Stimulated activated CD4-positive, alpha-beta T cell treated with anti-CD3 and anti-CD28 coated beads, Interleukin-12 subunit alpha, Interleukin-12 subunit beta, amount 100 ng/mL, for 48 hours (primary cell): ENCODE results near the gene MYG1.

Source experiments
- DNase-seq, 3 donors: peaks; one replicate each; pipeline ENCODE4 v3.0.0-alpha.2; 2020; ENCODE audit warnings: low read depth in 2 of 3, low spot score in 1 of 3

Gene MYG1

DNA sequence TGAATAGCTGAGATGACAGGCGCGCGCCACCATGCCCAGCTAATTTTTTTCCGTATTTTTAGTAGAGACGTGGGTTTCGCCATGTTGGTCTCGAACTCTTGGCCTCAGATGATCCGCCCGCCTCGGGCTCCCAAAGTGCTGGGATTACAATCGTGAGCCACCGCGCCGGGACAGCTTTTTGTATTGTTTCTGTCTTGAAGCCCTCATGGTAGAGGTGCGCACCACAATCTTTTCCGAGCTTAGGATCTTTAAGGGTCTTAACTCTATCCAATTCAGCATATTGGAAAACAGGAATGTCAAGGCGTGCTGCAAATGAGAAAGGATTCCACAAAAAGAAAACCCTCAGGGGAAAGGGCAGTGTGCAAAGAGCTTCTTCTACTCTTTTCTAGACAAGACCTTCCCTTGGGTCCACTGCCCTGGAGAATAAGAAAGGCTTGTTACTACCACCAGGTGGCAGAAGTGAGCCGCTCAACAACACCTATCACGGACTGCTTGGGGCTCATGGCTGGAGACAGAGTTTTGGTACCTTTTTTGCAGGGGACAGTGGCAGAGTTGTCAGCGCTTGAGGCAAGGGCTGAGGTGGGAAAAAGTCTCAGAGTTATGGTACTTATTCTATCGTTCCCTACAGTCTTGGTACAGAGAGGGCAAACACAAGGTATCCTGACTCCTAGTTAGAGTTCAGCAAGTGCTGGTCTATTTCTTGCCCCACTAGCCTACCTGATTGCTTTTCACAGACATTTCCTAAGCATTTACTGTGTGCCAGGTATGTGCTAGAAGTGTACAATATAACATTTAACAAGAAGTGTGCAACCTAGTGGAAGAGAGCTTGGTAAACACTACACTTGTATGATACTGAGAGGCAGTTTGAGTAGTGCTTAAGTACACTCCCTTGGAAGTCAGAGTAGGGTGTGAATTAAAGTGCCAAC is 53.1 kb downstream of the MYG1 start:
- peak; percentile 75 to 89 (median 75) for DNase-seq

DNA sequence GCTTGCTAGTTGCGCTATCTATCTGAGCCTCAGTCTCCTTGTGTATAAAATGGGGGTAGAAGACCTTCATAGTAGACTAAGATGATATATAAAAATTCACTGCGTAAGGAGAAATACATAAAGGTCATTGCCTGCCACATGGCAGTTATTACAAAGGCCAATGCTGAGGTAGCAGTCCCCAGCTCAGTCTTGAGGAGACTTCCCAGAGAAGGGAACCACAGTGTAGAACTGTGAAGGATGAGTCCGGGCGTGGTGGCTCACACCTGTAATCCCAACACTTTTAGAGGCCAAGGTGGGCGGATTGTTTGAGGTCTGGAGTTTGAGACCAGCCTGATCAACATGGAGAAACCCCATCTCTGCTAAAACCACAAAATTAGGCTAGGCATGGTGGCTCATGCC is 53.8 kb downstream of the MYG1 start:
- no peak for DNase-seq

DNA sequence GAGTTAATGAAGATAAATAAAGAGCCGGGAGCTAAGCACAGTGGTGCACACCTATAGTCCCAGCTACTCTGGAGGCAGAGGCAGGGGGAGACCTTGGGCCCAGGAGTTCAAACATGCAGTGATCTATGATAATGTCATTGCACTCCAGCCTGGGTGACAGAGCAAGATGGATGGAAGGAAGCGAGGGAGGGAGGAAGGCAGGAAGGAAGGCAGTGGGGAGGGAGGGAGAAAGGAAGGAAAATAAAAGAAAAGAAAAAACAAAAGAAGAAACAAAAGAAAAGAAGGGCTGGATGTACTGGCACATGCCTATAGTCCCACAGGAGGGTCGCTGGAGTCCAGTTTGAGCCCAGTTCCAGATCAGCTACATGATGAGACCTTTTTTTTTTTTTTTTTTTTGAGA is 55.6 kb downstream of the MYG1 start:
- no peak for DNase-seq
